HG03575 (cell line): ENCODE results near the gene CASP14.
"Not testable (repeated sequence)": the region's sequence is repeated elsewhere in the genome, so short reads cannot be mapped to it uniquely, and the experiment has no call there.

ENCODE experiments used
- ATAC-seq: cut with Tn5 transposase; IDR thresholded peaks from one replicate; pipeline ENCODE4 v1.9.1; 2021; ENCODE audit not compliant: unreplicated experiment, insufficient number of reproducible peaks, low FRiP score; ENCODE audit errors: extremely low read depth

Gene CASP14

GRCh38 chr19:15050639-15051038 is 1.4 kb downstream of the CASP14 start:
- ATAC-seq: no peak

GRCh38 chr19:15062036-15062435 is 12.8 kb downstream of the CASP14 start:
- ATAC-seq: no peak

GRCh38 chr19:15070386-15070785 is 21.1 kb downstream of the CASP14 start:
- not testable (repeated sequence) for ATAC-seq

- ATAC-seq: no peak
These were observed 23.8 kb downstream of the CASP14 start for GRCh38 chr19:15072930-15073647.

- ATAC-seq: no peak
These were observed 25.1 kb downstream of the CASP14 start for GRCh38 chr19:15074371-15074770.

- ATAC-seq: no peak
These were observed 26.5 kb downstream of the CASP14 start for GRCh38 chr19:15075806-15076205.

GRCh38 chr19:15080002-15080401 is 30.7 kb downstream of the CASP14 start:
- not testable (repeated sequence) for ATAC-seq

- ATAC-seq: no peak
These were observed 32.6 kb downstream of the CASP14 start, which contains the start of gene OR1I1 for GRCh38 chr19:15081911-15082310. OR1I1 (plus strand) TSS chr19:15082211; CDS start chr19:15087066, 4,855 bp downstream.

- ATAC-seq: no peak
These were observed 37.9 kb downstream of the CASP14 start for GRCh38 chr19:15087182-15087581.

- ATAC-seq: no peak
These were observed 42.9 kb downstream of the CASP14 start for GRCh38 chr19:15091918-15092753.

- no peak for ATAC-seq
These were observed 43.7 kb downstream of the CASP14 start for GRCh38 chr19:15093001-15093400.

- no peak for ATAC-seq
These were observed 46.9 kb downstream of the CASP14 start for GRCh38 chr19:15096223-15096622.

- not testable (repeated sequence) for ATAC-seq
These were observed 48.7 kb downstream of the CASP14 start for GRCh38 chr19:15097980-15098379.

- ATAC-seq: no peak
These were observed 49.2 kb downstream of the CASP14 start for GRCh38 chr19:15098460-15098859.

- no peak for ATAC-seq
These were observed 49.8 kb downstream of the CASP14 start for GRCh38 chr19:15099017-15099582.

GRCh38 chr19:15101479-15102082 is 52.3 kb downstream of the CASP14 start:
- ATAC-seq: no peak

- ATAC-seq: no peak
These were observed 54.7 kb downstream of the CASP14 start for GRCh38 chr19:15104003-15104402.

- no peak for ATAC-seq
These were observed 55.1 kb downstream of the CASP14 start for GRCh38 chr19:15104411-15104810.

- ATAC-seq: no peak
These were observed 55.8 kb downstream of the CASP14 start for GRCh38 chr19:15105044-15105443.
